Ascending aorta (tissue), 2 donors: ENCODE results near the gene ACR. TPM values are rescaled to one million over a fixed set of nuclear protein-coding genes. Genes with fewer than 3 reads are reported as not detected.

Experiments used
- DNase-seq, 2 donors: peaks; one replicate each; pipeline ENCODE4 v3.0.0-alpha.2; 2019; ENCODE audit warnings: low spot score in 2 of 2
- H3K27ac ChIP-seq, 2 donors: fragments of 200-600 bp; sonication (generic); one replicate each; pipeline ENCODE4 v1.5.1; 2016 to 2017; ENCODE audit warnings: mild to moderate bottlenecking in 1 of 2
- H3K27me3 ChIP-seq: fragments of 200-600 bp; sonication (generic); one replicate; pipeline ENCODE4 v1.5.1; 2017
- H3K36me3 ChIP-seq, 2 donors: fragments of 200-600 bp; sonication (generic); one replicate each; pipeline ENCODE4 v1.5.1; 2016
- H3K4me1 ChIP-seq, 2 donors: fragments of 200-600 bp; sonication (generic); one replicate each; pipeline ENCODE4 v1.5.1; 2016 to 2017; ENCODE audit warnings: mild to moderate bottlenecking in 1 of 2
- H3K4me3 ChIP-seq, 2 donors: fragments of 200-600 bp; sonication (generic); one replicate each; pipeline ENCODE4 v1.5.1; 2016 to 2017; ENCODE audit warnings: mild to moderate bottlenecking in 1 of 2
- H3K9me3 ChIP-seq, 2 donors: fragments of 200-600 bp; sonication (generic); one replicate each; pipeline ENCODE4 v1.5.1; 2016
- intact Hi-C: fragments of 100-400 bp; cut with DNase I; formaldehyde crosslinking; loops from one replicate; pipeline ENCODE4 v1.15.1; 2023
- total RNA-seq: library from RNA; depleted of rRNA; stranded (reverse); fragments of >200 nt; gene quantifications from one replicate; pipeline ENCODE4 v1.1.0, GENCODE V29; 2016
- TF ChIP-seq, protein P1 (sequence below), 3 experiments: fragments of 200-600 bp in 2 of 3; fragments of 450-650 bp in 1 of 3; sonication (generic) in 2 of 3; IDR thresholded peaks; one replicate each; pipeline ENCODE4 v1.5.1; 2016 to 2019; ENCODE audit warnings: antibody characterized with exemption in 3 of 3, mild to moderate bottlenecking in 1 of 3, moderate library complexity in 1 of 3

Gene ACR
- total RNA-seq, 1 donor from 2014 or later = not detected

- H3K27ac ChIP-seq = no peak overlapping the region
- intact Hi-C loops = no loop called here
- H3K27me3 ChIP-seq = no peaks in the 10 kb centered on the region
- no peaks in the 10 kb centered on the region for H3K36me3 ChIP-seq
- TF ChIP-seq, protein P1, sequence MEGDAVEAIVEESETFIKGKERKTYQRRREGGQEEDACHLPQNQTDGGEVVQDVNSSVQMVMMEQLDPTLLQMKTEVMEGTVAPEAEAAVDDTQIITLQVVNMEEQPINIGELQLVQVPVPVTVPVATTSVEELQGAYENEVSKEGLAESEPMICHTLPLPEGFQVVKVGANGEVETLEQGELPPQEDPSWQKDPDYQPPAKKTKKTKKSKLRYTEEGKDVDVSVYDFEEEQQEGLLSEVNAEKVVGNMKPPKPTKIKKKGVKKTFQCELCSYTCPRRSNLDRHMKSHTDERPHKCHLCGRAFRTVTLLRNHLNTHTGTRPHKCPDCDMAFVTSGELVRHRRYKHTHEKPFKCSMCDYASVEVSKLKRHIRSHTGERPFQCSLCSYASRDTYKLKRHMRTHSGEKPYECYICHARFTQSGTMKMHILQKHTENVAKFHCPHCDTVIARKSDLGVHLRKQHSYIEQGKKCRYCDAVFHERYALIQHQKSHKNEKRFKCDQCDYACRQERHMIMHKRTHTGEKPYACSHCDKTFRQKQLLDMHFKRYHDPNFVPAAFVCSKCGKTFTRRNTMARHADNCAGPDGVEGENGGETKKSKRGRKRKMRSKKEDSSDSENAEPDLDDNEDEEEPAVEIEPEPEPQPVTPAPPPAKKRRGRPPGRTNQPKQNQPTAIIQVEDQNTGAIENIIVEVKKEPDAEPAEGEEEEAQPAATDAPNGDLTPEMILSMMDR (IDR thresholded peaks at IDR 0.05) = no peak
- no peak overlapping the region for H3K4me3 ChIP-seq
- H3K4me1 ChIP-seq = no peaks in the 10 kb centered on the region
- no peaks in the 10 kb centered on the region for H3K9me3 ChIP-seq
- no peak for DNase-seq
Observed at GRCh38 chr22:50725597-50725996, 12.4 kb upstream of the ACR start.

DNA sequence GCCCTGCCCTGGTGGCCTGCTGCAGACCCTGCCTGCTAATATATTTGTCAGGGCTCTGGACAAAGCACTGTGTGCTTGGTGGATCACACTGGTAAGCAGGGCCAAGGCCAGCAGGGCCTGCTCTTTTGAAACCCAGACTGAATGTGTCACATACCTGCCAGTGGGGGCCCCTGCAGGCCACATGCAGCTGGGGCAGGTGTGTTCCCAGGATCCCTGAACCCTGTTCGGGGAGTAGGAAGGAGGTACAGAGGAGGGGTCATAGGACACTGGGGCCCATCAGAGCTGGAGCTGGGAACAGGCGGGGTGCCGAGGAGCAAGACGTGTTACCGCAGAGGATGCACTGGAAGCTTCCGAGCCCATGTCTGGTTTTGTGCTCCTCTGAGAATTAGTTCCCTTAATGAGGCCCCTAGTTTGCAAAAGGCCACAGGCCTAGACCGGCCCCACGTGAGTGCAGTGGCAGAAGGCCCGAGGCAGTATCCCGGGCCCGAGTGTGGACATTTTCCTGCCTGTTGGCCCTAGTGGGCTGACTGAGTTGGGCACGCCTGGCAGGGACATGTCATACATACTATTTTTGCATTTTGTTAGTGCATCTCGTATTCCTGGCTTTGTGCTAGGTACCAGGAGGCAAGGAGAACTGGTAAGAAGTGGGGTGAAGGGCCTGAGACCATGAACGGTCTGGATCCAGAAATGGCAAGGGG lies 11.2 kb upstream of the ACR start:
- TF ChIP-seq, protein P1 (IDR thresholded peaks at IDR 0.05) = no peak
- no peaks in the 10 kb centered on the region for H3K27me3 ChIP-seq
- no peaks in the 10 kb centered on the region for H3K4me1 ChIP-seq
- DNase-seq = no peak
- no peak overlapping the region for H3K27ac ChIP-seq
- H3K9me3 ChIP-seq = no peaks in the 10 kb centered on the region
- no peaks in the 10 kb centered on the region for H3K36me3 ChIP-seq
- intact Hi-C loops = no loop called here
- H3K4me3 ChIP-seq = no peak overlapping the region

- no peaks in the 10 kb centered on the region for H3K36me3 ChIP-seq
Observed at GRCh38 chr22:50727678-50728522, 10.1 kb upstream of the ACR start.

DNA sequence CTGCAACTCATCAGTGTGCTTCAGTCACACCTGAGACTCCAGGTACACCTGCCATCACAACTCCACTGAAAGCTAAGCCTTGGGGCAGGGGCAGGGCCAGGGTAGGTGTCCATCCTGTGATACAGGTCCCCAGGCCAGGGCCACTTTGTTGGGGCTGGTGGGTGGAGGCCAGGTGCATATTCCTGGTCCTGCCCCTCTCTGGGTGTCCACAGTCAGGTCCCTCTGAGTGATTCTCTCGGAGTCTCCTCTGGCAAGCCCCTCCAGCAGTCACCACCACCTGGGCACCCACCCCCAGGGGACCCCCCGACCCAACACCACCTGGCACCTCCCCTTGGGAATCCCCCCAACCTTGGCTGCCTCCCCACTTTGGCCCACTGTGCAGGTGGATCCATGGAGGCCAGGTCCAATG lies 9.5 kb upstream of the ACR start:
- Histone ChIP-seq H3K27me3 (no peaks in the 10 kb centered on the region), H3K9me3 (no peaks in the 10 kb centered on the region), H3K36me3 (no peaks in the 10 kb centered on the region), H3K4me3 (no peak overlapping the region), H3K4me1 (no peaks in the 10 kb centered on the region), H3K27ac (no peak overlapping the region)
- intact Hi-C loops = no loop called here
- no peak for DNase-seq
- TF ChIP-seq, protein P1 (IDR thresholded peaks at IDR 0.05) = no peak

More at GRCh38 chr22:50727678-50728522, 10.1 kb upstream of the ACR start:
- H3K4me3 ChIP-seq = no peak overlapping the region
- no peaks in the 10 kb centered on the region for H3K4me1 ChIP-seq
- H3K27me3 ChIP-seq = no peaks in the 10 kb centered on the region
- intact Hi-C loops = no loop called here
- no peak overlapping the region for H3K27ac ChIP-seq
- TF ChIP-seq, protein P1 (IDR thresholded peaks at IDR 0.05) = no peak
- H3K9me3 ChIP-seq = no peaks in the 10 kb centered on the region
- no peak for DNase-seq

GRCh38 chr22:50729391-50730012 lies 8.5 kb upstream of the ACR start:
- Histone ChIP-seq H3K4me3 (no peak overlapping the region), H3K36me3 (no peaks in the 10 kb centered on the region), H3K27ac (no peak overlapping the region), H3K9me3 (no peaks in the 10 kb centered on the region), H3K27me3 (no peaks in the 10 kb centered on the region), H3K4me1 (no peaks in the 10 kb centered on the region)
- TF ChIP-seq, protein P1 (IDR thresholded peaks at IDR 0.05) = no peak
- DNase-seq = no peak
- intact Hi-C loops = no loop called here
